GM13977 (cell line): Measurements from ENCODE around the gene PPP2R2D.

Source experiments
- DNase-seq: peaks from one replicate; pipeline ENCODE4 v3.0.0; 2012; ENCODE audit warnings: low spot score
- in situ Hi-C: fragments of 300-500 bp; cut with MboI; formaldehyde crosslinking; loops from one replicate; pipeline ENCODE4 v1.12.0; 2022; ENCODE audit warnings: low sequenced_read_pairs, low pct_unique_long_range_greater_than_20kb, mixed read lengths, inconsistent platforms; ENCODE audit not compliant: unreplicated experiment
- TF ChIP-seq, protein P1 (sequence below): IDR thresholded peaks from 2 replicates; pipeline ENCODE4 v1.5.1; 2012; ENCODE audit warnings: mild to moderate bottlenecking, control low read depth; ENCODE audit not compliant: insufficient read depth; ENCODE audit errors: extremely low read depth, missing control alignments

Gene PPP2R2D

DNA sequence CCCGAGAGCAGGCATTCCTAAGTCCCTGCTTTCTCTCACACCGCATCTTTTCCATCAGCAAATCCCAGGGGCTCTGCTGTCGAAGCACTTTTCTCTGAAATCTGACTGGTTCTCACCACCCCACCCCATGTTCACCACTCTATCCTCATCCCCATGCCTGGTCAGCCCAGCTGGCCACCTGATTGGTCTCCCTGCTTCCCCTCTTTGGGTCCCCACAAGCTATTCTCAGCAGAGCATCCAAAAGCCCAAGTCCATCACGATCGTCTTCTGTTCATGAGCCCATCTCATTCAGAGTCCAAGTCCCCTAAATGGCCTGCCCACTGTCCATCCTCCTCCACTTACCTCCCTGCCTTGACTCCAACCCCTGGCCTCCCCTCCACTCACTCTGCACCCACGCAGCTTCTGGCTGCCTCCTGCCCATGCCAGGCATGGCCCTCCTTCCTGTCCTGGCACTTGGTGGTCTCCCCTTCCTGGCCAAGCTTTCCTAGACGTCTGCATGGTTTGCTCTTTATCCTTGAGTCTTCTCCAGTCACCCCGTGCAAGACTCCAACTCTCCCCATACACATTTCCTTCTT is 1.6 kb upstream of the PPP2R2D start:
- TF ChIP-seq, protein P1, sequence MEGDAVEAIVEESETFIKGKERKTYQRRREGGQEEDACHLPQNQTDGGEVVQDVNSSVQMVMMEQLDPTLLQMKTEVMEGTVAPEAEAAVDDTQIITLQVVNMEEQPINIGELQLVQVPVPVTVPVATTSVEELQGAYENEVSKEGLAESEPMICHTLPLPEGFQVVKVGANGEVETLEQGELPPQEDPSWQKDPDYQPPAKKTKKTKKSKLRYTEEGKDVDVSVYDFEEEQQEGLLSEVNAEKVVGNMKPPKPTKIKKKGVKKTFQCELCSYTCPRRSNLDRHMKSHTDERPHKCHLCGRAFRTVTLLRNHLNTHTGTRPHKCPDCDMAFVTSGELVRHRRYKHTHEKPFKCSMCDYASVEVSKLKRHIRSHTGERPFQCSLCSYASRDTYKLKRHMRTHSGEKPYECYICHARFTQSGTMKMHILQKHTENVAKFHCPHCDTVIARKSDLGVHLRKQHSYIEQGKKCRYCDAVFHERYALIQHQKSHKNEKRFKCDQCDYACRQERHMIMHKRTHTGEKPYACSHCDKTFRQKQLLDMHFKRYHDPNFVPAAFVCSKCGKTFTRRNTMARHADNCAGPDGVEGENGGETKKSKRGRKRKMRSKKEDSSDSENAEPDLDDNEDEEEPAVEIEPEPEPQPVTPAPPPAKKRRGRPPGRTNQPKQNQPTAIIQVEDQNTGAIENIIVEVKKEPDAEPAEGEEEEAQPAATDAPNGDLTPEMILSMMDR = no peak
- in situ Hi-C loops = loop anchor here (25.0 kb wide), 2 partner anchors 238 to 1712 kb away; no protein-coding TSS in a partner anchor
- no peak for DNase-seq

DNA sequence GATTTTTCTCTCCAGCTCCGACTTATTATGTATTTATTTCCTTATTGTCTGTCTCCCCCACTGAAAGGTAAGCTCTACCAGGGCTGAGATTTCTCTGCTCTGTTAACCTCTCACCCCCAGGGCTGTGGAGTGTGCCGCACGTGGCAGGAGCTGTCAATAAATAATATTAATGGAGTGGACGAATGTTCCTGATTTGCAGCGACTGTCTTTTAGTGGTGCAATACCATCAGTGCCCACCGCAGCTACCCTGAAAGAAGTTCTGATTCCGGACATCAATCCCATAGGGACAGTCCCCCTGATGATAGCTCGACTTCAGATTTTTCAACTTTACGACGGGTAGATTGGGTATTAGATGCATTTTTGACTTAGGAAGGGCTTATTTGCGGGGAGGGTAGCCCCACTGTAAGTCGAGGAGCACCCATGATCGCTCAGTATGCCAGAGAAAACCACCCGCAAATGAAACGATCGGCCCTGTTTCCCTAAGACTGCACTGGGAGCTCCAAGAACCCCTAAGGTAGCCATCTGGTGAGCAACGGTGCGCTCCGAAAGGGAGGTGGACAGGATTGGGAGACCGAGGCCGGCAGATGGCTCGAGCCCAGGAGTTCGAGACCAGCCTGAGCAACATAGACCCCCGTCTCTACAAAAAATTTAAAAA is 986 bp upstream of the PPP2R2D start:
- in situ Hi-C loops = loop anchor here (25.0 kb wide), 2 partner anchors 237 to 1713 kb away; no protein-coding TSS in a partner anchor
- TF ChIP-seq, protein P1 = no peak
- DNase-seq = no peak

DNA sequence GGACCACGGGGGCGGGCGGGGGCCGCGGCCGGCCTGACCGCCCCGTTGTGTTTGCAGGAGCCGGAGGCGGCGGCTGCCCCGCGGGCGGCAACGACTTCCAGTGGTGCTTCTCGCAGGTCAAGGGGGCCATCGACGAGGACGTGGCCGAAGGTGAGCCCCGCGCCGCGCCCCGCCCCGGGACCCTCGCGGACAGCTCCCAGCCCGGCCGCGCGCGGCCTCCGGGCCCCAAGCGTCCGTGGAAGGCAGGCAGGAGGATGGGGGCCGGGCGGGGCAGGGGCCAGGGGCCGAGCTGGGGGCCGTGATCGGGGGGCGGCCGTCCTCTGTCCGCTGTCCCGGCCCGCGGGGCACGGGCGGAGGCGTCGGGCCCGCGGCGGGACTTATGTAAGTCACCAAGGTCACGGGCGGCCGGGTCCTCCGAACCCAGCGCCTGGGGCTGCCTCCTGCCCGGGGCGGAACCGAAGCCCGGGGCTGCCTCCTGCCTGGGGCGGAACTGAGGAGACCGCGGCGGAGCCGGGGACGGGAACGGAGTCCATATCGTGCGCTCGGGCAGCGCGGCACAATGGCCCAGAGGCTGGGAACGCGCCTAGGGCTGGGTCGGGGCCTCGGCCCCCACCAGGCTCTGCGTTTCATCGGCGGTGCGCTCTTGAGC is 497 bp downstream of the PPP2R2D start:
- TF ChIP-seq, protein P1 = no peak
- in situ Hi-C loops = no loop called here
- DNase-seq = peak; percentile 58

DNA sequence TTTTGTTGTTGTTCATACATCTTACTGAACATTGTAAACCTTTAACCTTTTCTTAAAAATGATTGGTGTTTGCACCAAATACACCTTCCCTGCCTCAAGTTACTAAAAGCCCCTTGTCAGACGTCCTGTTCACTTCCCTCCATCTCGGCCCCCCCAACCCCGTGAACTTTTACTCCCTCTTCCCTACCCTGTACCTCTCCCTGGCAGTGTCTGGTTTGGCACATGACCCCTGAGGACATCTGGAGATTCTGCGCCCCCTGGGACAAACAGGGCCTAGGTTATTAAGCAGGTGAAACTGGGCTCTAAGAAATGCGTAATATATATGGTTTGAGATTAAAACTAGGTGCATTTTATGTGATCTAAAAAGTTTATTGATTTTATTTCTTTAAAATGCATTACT is 1.4 kb downstream of the PPP2R2D start:
- TF ChIP-seq, protein P1 = no peak
- in situ Hi-C loops = no loop called here
- DNase-seq = no peak

DNA sequence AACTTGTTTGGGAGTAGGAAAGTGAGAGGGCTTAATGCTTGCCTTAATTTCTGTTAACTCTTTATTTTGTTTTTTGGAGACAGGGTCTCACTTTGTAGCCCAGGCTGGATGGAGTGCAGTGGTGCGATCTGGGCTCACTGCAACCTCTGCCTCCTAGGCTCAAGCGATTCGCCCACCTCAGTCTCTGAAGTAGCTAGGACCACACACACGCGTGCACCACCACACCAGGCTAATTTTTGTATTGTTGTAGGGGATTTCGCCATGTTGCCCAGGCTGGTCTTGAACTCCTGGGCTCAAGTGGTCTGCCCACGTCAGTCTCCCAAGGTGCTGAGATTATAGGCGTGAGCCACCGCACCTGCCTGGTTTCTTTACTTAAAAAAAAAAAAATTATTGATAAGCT is 1.9 kb downstream of the PPP2R2D start:
- no peak for DNase-seq
- TF ChIP-seq, protein P1 = no peak
- in situ Hi-C loops = no loop called here

DNA sequence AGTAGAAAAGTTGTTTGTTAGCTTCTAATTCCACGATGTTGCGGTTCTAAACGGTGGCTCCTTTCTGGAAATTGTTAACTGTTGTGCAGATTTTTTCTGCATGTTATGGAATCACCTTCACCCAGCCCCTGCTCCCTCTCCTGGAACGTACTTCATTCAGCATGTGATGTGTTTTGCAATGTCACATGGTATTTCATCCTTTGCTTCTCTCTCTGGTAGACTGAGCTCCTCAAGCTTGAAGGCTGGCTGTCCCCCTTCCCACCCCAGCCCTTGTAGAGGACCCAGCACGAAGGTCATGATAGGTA is 4.4 kb downstream of the PPP2R2D start:
- in situ Hi-C loops = no loop called here
- TF ChIP-seq, protein P1 = no peak
- DNase-seq = no peak
